ENCODE results near the gene RRAS2.

GRCh38 chr11:14259878-14260277, 99.1 kb downstream of the RRAS2 start:
- TF ChIP-seq REST (IDR thresholded peaks at IDR 0.05; ENCODE audit: insufficient read depth in 1 of 2, low read depth in 2 of 2, low read length in 2 of 2), result no peak
- no peak for TF ChIP-seq TAF1 (IDR thresholded peaks at IDR 0.05; ENCODE audit: borderline replicate concordance, insufficient read depth, low read length)
- no peak for TF ChIP-seq SIN3A (IDR thresholded peaks at IDR 0.05; ENCODE audit: borderline replicate concordance, insufficient read depth, low read length)
- no peak for TF ChIP-seq POLR2AphosphoS5 (IDR thresholded peaks at IDR 0.05; ENCODE audit: low read depth, low read length)
